Gastrocnemius medialis (tissue), 4 donors: ENCODE measurements around the gene CNNM3. TPM values are rescaled to one million over a fixed set of nuclear protein-coding genes. Genes with fewer than 3 reads are reported as not detected.

Experiments used
- ATAC-seq, 2 donors: fragments of 150-250 bp; one replicate each; pipeline ENCODE4 v1.9.1; 2016
- DNase-seq, 2 donors: peaks; one replicate each; pipeline ENCODE4 v3.0.0-alpha.2; 2019
- H3K27ac ChIP-seq, 4 donors: fragments of 200-600 bp; sonication (generic); 1 replicate in 1 of 4; 2 replicates in 3 of 4; pipeline ENCODE4 v1.5.1; 2016 to 2018; ENCODE audit warnings: mild to moderate bottlenecking in 2 of 4, moderate library complexity in 1 of 4
- H3K27me3 ChIP-seq, 3 donors: fragments of 200-600 bp; sonication (generic) in 2 of 3; 1 replicate in 1 of 3; 2 replicates in 2 of 3; pipeline versions ENCODE4 v1.5.1 to v1.6.0; 2016 to 2019; ENCODE audit warnings: mild to moderate bottlenecking in 1 of 3, moderate library complexity in 1 of 3
- H3K36me3 ChIP-seq, 2 donors: fragments of 200-600 bp; sonication (generic) in 1 of 2; one replicate each; pipeline ENCODE4 v1.5.1; 2017 to 2018
- H3K4me1 ChIP-seq, 2 donors: fragments of 200-600 bp; sonication (generic) in 1 of 2; one replicate each; pipeline ENCODE4 v1.5.1; 2016 to 2017; ENCODE audit warnings: mild to moderate bottlenecking in 2 of 2
- H3K4me3 ChIP-seq, 4 donors: fragments of 200-600 bp; sonication (generic) in 3 of 4; 1 replicate in 1 of 4; 2 replicates in 3 of 4; pipeline ENCODE4 v1.5.1; 2016 to 2019; ENCODE audit warnings: mild to moderate bottlenecking in 2 of 4
- H3K9me3 ChIP-seq, 3 donors: fragments of 200-600 bp; sonication (generic) in 2 of 3; 1 replicate in 1 of 3; 2 replicates in 2 of 3; pipeline ENCODE4 v1.5.1; 2016 to 2019
- CTCF ChIP-seq, 5 experiments: fragments of 450-650 bp in 3 of 5; fragments of 200-600 bp in 2 of 5; sonication (generic) in 2 of 5; IDR thresholded peaks in 4 of 5; conservative IDR thresholded peaks in 1 of 5; 1 replicate in 4 of 5; 2 replicates in 1 of 5; pipeline ENCODE4 v1.5.1; 2016 to 2019; ENCODE audit warnings: antibody characterized with exemption in 5 of 5, mild to moderate bottlenecking in 3 of 5, moderate library complexity in 3 of 5
- POLR2A ChIP-seq, 2 donors: fragments of 450-650 bp; IDR thresholded peaks; one replicate each; pipeline ENCODE4 v1.6.1; 2017; ENCODE audit warnings: antibody characterized with exemption in 2 of 2, mild to moderate bottlenecking in 2 of 2, moderate library complexity in 2 of 2
- in situ Hi-C, 4 donors: fragments of 200-750 bp; cut with MboI; loops; one replicate each; pipeline versions ENCODE4 v1.15.0 to v1.8.0; 2017; ENCODE audit warnings: low sequenced_read_pairs in 4 of 4
- intact Hi-C: fragments of 100-400 bp; cut with DNase I; formaldehyde crosslinking; loops from one replicate; pipeline ENCODE4 v1.15.1; 2023; ENCODE audit warnings: low total_unique reads
- total RNA-seq, 4 donors: library from RNA; depleted of rRNA; stranded (reverse); fragments of >200 nt; gene quantifications; one replicate each; pipeline versions ENCODE4 v1.1.0 to v1.2.3, GENCODE V29; 2016

CNNM3 gene
- total RNA-seq, 4 donors from 2014 or later, result 3.3 to 9.8 (median 8.6) TPM

- Histone ChIP-seq H3K4me1 (peaks cover 24 to 29% of the 10 kb centered on the region in 2 donors), H3K36me3 (no peaks in the 10 kb centered on the region), H3K4me3 (no peak overlapping the region), H3K27me3 (no peaks in the 10 kb centered on the region), H3K27ac (peak overlapping the region; percentile 67 to 75 (median 70)), H3K9me3 (no peaks in the 10 kb centered on the region)
- DNase-seq, result no peak
- ATAC-seq, result peak in 1 of 2 donors; percentile 29
- intact Hi-C loops (no loop called here), in situ Hi-C loops (no loop called here)
- no peak for TF ChIP-seq POLR2A (IDR thresholded peaks at IDR 0.05)
- TF ChIP-seq CTCF (IDR thresholded peaks at IDR 0.05 in 4 of 5, conservative IDR thresholded peaks at IDR 0.05 in 1 of 5), result no peak
Observed at GRCh38 chr2:96874198-96874831, 58.2 kb downstream of the CNNM3 start.

DNA sequence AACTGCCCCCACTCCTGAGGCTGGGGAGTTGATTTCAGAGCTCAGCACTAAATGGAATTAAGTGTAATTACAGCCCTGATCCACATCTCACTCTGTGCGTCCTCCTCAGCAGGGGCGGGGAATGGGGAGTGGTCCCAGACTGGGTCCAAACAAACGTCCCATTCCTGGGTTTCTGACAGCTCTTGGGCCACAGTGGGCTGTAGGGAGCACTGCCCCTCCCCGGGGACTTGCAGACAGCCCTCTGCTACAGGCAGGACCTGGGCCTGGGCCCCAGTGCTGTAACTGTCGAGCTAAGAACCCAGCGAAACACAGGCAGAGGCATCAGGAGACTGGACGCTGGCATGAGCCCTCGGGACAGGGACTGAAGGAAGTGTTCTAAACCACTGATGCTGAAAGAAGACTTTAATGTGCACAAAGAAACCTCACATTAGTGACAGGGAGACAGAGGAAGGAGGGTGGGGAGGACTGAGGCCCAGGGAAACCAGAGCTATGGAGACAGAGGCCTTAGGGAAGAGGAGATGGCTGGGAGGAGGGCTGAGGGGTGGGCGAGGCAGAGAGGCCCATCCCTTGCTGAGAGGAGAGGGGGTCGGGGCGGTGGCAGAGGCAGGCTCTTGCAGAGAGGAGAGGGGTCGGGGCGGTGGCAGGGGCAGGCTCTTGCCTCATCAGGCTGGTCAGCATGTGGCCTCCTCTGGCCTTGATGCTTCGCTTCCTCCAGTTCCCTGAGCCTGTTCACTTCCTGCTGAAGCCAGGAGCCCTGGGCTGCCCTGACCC, 59.6 kb downstream of the CNNM3 start:
- Histone ChIP-seq H3K36me3 (no peaks in the 10 kb centered on the region), H3K27ac (no peak overlapping the region), H3K4me3 (no peak overlapping the region), H3K4me1 (peaks cover 24 to 26% of the 10 kb centered on the region in 2 donors), H3K9me3 (no peaks in the 10 kb centered on the region), H3K27me3 (no peaks in the 10 kb centered on the region)
- in situ Hi-C loops (no loop called here), intact Hi-C loops (no loop called here)
- DNase-seq, result no peak
- no peak for ATAC-seq
- TF ChIP-seq CTCF (IDR thresholded peaks at IDR 0.05 in 4 of 5, conservative IDR thresholded peaks at IDR 0.05 in 1 of 5) (no peak), POLR2A (IDR thresholded peaks at IDR 0.05) (no peak)

DNA sequence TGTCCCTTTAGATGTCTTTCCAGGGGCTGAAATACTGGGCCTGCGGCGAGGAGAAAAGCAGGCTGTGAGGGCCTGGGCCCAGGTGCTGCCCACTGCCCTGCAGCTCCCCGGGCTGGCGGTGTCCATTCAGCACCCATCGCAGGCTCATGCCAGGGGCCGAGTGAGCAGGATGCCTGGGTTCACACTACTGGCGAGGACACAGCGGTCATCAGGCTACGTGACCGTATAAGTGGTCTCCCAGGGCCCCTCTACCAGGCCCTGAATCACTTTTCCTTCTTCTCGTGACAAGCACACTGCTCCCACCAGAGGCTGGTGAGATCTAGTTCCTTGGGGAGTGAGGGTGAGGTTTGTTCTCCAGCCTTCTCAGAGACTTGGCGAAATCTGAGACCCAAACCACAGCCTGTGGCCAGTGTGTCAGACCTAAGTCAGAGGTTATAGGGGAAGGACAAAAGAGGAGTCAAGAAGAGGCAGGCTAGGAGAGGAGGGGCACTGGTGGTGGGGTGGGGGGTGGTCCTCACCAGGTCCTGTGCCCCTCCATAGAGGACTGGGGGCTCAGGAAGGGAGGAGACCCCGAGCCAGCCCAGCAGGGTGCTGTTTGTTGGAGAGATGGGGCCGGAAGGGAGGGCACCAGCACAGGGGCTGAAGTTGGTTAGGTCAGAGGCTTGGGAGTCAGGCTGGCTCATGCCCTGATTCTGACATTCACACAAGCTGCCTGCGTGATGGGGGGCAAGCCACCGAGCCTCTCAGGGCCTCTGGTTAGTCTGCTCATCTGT, 60.4 kb downstream of the CNNM3 start:
- no peak for DNase-seq
- Histone ChIP-seq H3K9me3 (no peaks in the 10 kb centered on the region), H3K27me3 (no peaks in the 10 kb centered on the region), H3K4me3 (no peak overlapping the region), H3K27ac (no peak overlapping the region), H3K4me1 (peaks cover 24% of the 10 kb centered on the region in 2 donors), H3K36me3 (no peaks in the 10 kb centered on the region)
- ATAC-seq, result no peak
- TF ChIP-seq POLR2A (IDR thresholded peaks at IDR 0.05), result no peak
- no peak for TF ChIP-seq CTCF (IDR thresholded peaks at IDR 0.05 in 4 of 5, conservative IDR thresholded peaks at IDR 0.05 in 1 of 5)
- intact Hi-C loops (no loop called here), in situ Hi-C loops (no loop called here)

GRCh38 chr2:96877042-96877451, 61.0 kb downstream of the CNNM3 start:
- in situ Hi-C loops (no loop called here), intact Hi-C loops (no loop called here)
- no peak overlapping the region for H3K27ac ChIP-seq
- H3K9me3 ChIP-seq, result no peaks in the 10 kb centered on the region
- DNase-seq (no peak), ATAC-seq (no peak)
- no peaks in the 10 kb centered on the region for H3K36me3 ChIP-seq
- no peak overlapping the region for H3K4me3 ChIP-seq
- TF ChIP-seq POLR2A (IDR thresholded peaks at IDR 0.05) (no peak), CTCF (IDR thresholded peaks at IDR 0.05 in 4 of 5, conservative IDR thresholded peaks at IDR 0.05 in 1 of 5) (no peak)
- H3K4me1 ChIP-seq, result peaks cover 24% of the 10 kb centered on the region in 2 donors
- no peaks in the 10 kb centered on the region for H3K27me3 ChIP-seq
